ENCODE measurements around the gene WWOX.

- TF ChIP-seq, protein P1, sequence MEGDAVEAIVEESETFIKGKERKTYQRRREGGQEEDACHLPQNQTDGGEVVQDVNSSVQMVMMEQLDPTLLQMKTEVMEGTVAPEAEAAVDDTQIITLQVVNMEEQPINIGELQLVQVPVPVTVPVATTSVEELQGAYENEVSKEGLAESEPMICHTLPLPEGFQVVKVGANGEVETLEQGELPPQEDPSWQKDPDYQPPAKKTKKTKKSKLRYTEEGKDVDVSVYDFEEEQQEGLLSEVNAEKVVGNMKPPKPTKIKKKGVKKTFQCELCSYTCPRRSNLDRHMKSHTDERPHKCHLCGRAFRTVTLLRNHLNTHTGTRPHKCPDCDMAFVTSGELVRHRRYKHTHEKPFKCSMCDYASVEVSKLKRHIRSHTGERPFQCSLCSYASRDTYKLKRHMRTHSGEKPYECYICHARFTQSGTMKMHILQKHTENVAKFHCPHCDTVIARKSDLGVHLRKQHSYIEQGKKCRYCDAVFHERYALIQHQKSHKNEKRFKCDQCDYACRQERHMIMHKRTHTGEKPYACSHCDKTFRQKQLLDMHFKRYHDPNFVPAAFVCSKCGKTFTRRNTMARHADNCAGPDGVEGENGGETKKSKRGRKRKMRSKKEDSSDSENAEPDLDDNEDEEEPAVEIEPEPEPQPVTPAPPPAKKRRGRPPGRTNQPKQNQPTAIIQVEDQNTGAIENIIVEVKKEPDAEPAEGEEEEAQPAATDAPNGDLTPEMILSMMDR (conservative IDR thresholded peaks at IDR 0.05; ENCODE audit: low read depth, low read length), result no peak
- TF ChIP-seq POLR2A (IDR thresholded peaks at IDR 0.05; ENCODE audit: low read depth, low read length), result no peak
- TF ChIP-seq MXI1 (IDR thresholded peaks at IDR 0.05; ENCODE audit: borderline replicate concordance, low read depth, low read length), result no peak
- TF ChIP-seq CEBPB (IDR thresholded peaks at IDR 0.05; ENCODE audit: low read depth, low read length), result no peak
- TF ChIP-seq BHLHE40 (IDR thresholded peaks at IDR 0.05; ENCODE audit: low read depth, low read length), result no peak
- TF ChIP-seq RAD21 (IDR thresholded peaks at IDR 0.05; ENCODE audit: low read length), result no peak
- TF ChIP-seq MAZ (IDR thresholded peaks at IDR 0.05; ENCODE audit: borderline replicate concordance, low read depth, low read length), result no peak
- no peak for TF ChIP-seq RFX5 (IDR thresholded peaks at IDR 0.05; ENCODE audit: low read depth, low read length)
- no peak for TF ChIP-seq NFE2L2 (IDR thresholded peaks at IDR 0.05; ENCODE audit: low read depth, low read length)
- no peak for TF ChIP-seq SMC3 (IDR thresholded peaks at IDR 0.05; ENCODE audit: low read depth, low read length)
These were observed 993.4 kb downstream of the WWOX start for GRCh38 chr16:79092846-79093245.
